HG02885 (cell line): Measurements from ENCODE around the gene SRMS.

Experiments
- ATAC-seq: cut with Tn5 transposase; IDR thresholded peaks from one replicate; pipeline ENCODE4 v1.9.1; 2021; ENCODE audit warnings: mild to moderate bottlenecking; ENCODE audit not compliant: unreplicated experiment, poor library complexity

SRMS gene

GRCh38 chr20:63547725-63548480 is at the start of gene SRMS:
SRMS (minus strand) TSS chr20:63547749; CDS start chr20:63547463, 286 bp downstream.
- no peak for ATAC-seq

- ATAC-seq: no peak
Observed at GRCh38 chr20:63596423-63596822, 48.9 kb upstream of the SRMS start.

GRCh38 chr20:63595416-63596127 is 48.0 kb upstream of the SRMS start:
- no peak for ATAC-seq

- ATAC-seq: no peak
Observed at GRCh38 chr20:63594043-63594561, 46.6 kb upstream of the SRMS start.

- ATAC-seq: no peak
Observed at GRCh38 chr20:63592661-63593060, 45.1 kb upstream of the SRMS start.

- ATAC-seq: no peak
Observed at GRCh38 chr20:63591786-63592355, 44.3 kb upstream of the SRMS start.

- no peak for ATAC-seq
Observed at GRCh38 chr20:63591147-63591533, 43.6 kb upstream of the SRMS start.

- ATAC-seq: no peak
Observed at GRCh38 chr20:63590218-63591146, 42.9 kb upstream of the SRMS start.

GRCh38 chr20:63589261-63590217 is 42.0 kb upstream of the SRMS start:
- no peak for ATAC-seq

- no peak for ATAC-seq
Observed at GRCh38 chr20:63588641-63589041, 41.1 kb upstream of the SRMS start.

- ATAC-seq: no peak
Observed at GRCh38 chr20:63587776-63588591, 40.4 kb upstream of the SRMS start.

GRCh38 chr20:63587256-63587655 is 39.7 kb upstream of the SRMS start:
- no peak for ATAC-seq

- no peak for ATAC-seq
Observed at GRCh38 chr20:63586797-63587196, 39.2 kb upstream of the SRMS start.

GRCh38 chr20:63585616-63586565 is 38.3 kb upstream of the SRMS start:
- ATAC-seq: no peak

- no peak for ATAC-seq
Observed at GRCh38 chr20:63582382-63583063, 35.0 kb upstream of the SRMS start.

- ATAC-seq: no peak
Observed at GRCh38 chr20:63580796-63581461, 33.4 kb upstream of the SRMS start.
